H1 (cell line): ENCODE data around the gene PPIG. TPM values are rescaled to one million over a fixed set of nuclear protein-coding genes. Genes with fewer than 3 reads are reported as not detected.
"Not testable (repeated sequence)": the region's sequence is repeated elsewhere in the genome, so short reads cannot be mapped to it uniquely, and the experiment has no call there.

ENCODE experiments used
- CTCF ChIA-PET: fragments of 300-600 bp; sonication (Branson Sonifier 250); formaldehyde crosslinking; loops from one replicate; lab custom pipeline; 2021; ENCODE audit not compliant: partially characterized antibody; lab: Charles Lee
- POLR2A ChIA-PET: fragments of 300-600 bp; sonication (Branson Sonifier 250); formaldehyde crosslinking; loops from one replicate; lab custom pipeline; 2021; ENCODE audit warnings: inconsistent platforms; ENCODE audit not compliant: partially characterized antibody; lab: Charles Lee
- DNase-seq, 2 experiments: peaks; one replicate each; pipeline versions ENCODE4 v3.0.0 to v3.0.0-alpha.2; 2010 to 2022; ENCODE audit warnings: low spot score in 2 of 2, low read depth in 1 of 2, mixed read lengths in 1 of 2
- FAIRE-seq: peaks from 2 replicates; lab custom pipeline; 2011; peaks lifted over from hg19 to GRCh38; lab: Jason Lieb, UNC
- H2AFZ ChIP-seq: 2 replicates; pipeline ENCODE4 v1.8.1; 2012; ENCODE audit warnings: low read length, inconsistent platforms
- H2AK5ac ChIP-seq: 2 replicates; pipeline ENCODE4 v1.6.1; 2013; ENCODE audit warnings: low read depth, low read length
- H2BK120ac ChIP-seq: replicated peaks from 2 replicates; pipeline ENCODE3; 2013; ENCODE audit warnings: low read depth, low read length, inconsistent platforms
- H2BK12ac ChIP-seq: 2 replicates; pipeline ENCODE4 v1.6.1; 2013; ENCODE audit warnings: low read depth, low read length
- H2BK15ac ChIP-seq: 2 replicates; pipeline ENCODE4 v1.6.1; 2013; ENCODE audit warnings: low read length
- H2BK20ac ChIP-seq: 2 replicates; pipeline ENCODE4 v1.6.1; 2013; ENCODE audit warnings: low read length
- H2BK5ac ChIP-seq: 2 replicates; pipeline ENCODE4 v1.6.1; 2013; ENCODE audit warnings: low read depth, low read length
- H3K14ac ChIP-seq: 2 replicates; pipeline ENCODE4 v1.6.1; 2013; ENCODE audit warnings: inconsistent platforms; ENCODE audit not compliant: insufficient read length
- H3K18ac ChIP-seq: 2 replicates; pipeline ENCODE4 v1.6.1; 2013; ENCODE audit warnings: low read length; ENCODE audit errors: extremely low read depth
- H3K23ac ChIP-seq: 2 replicates; pipeline ENCODE4 v1.6.1; 2013; ENCODE audit warnings: inconsistent platforms; ENCODE audit not compliant: insufficient read length
- H3K23me2 ChIP-seq: 2 replicates; pipeline ENCODE4 v1.6.1; 2013; ENCODE audit warnings: low read depth, low read length
- H3K27ac ChIP-seq: 2 replicates; pipeline ENCODE4 v1.6.1; 2011; ENCODE audit warnings: low read depth, low read length, inconsistent platforms
- H3K27me3 ChIP-seq, 4 experiments: replicated peaks in 1 of 4; 1 replicate in 1 of 4; 2 replicates in 3 of 4; pipeline versions ENCODE4 v1.6.1 to v1.8.1; 2011 to 2013; ENCODE audit warnings: low read length in 3 of 4, mild to moderate bottlenecking in 3 of 4, inconsistent platforms in 2 of 4, mixed read lengths in 2 of 4, moderate library complexity in 1 of 4; ENCODE audit not compliant: control insufficient read depth in 3 of 4, insufficient read depth in 3 of 4; ENCODE audit errors: extremely low read depth in 1 of 4
- H3K36me3 ChIP-seq, 4 experiments: 2 replicates each; pipeline versions ENCODE4 v1.6.1 to v1.8.1; 2011 to 2013; ENCODE audit warnings: mild to moderate bottlenecking in 4 of 4, low read length in 3 of 4, moderate library complexity in 2 of 4, control low read depth in 1 of 4, inconsistent platforms in 1 of 4; ENCODE audit not compliant: insufficient read depth in 4 of 4, control insufficient read depth in 2 of 4
- H3K4ac ChIP-seq: replicated peaks from 2 replicates; pipeline ENCODE3; 2013; ENCODE audit warnings: low read length, low read depth, mixed read lengths, inconsistent platforms; ENCODE audit not compliant: insufficient read length
- H3K4me1 ChIP-seq, 4 experiments: replicated peaks in 1 of 4; 1 replicate in 1 of 4; 2 replicates in 3 of 4; pipeline versions ENCODE4 v1.6.1 to v1.8.1; 2011 to 2013; ENCODE audit warnings: low read length in 3 of 4, inconsistent platforms in 2 of 4, mixed read lengths in 1 of 4; ENCODE audit not compliant: insufficient read depth in 4 of 4, control insufficient read depth in 3 of 4
- H3K4me2 ChIP-seq, 2 experiments: 2 replicates each; pipeline versions ENCODE4 v1.6.1 to v1.8.1; 2011 to 2013; ENCODE audit warnings: low read depth in 2 of 2, low read length in 2 of 2, control low read depth in 1 of 2, inconsistent platforms in 1 of 2, mild to moderate bottlenecking in 1 of 2; ENCODE audit not compliant: insufficient read depth in 1 of 2
- H3K4me3 ChIP-seq, 4 experiments: fragments of 200-600, 300-600 bp in 1 of 4; sonication (generic), shearing (Covaris generic), sonication (Bioruptor Twin) in 1 of 4; 2 replicates each; pipeline versions ENCODE4 v1.5.1 to v1.8.1; 2011 to 2016; ENCODE audit warnings: low read length in 4 of 4, low read depth in 3 of 4, control low read depth in 2 of 4, inconsistent platforms in 2 of 4, mild to moderate bottlenecking in 2 of 4, mixed read lengths in 1 of 4, moderate library complexity in 1 of 4; ENCODE audit not compliant: insufficient read depth in 2 of 4; ENCODE audit errors: extremely low read depth in 1 of 4
- H3K56ac ChIP-seq: replicated peaks from 2 replicates; pipeline ENCODE3; 2013; ENCODE audit warnings: low read depth, mild to moderate bottlenecking, mixed read lengths, low read length, inconsistent platforms; ENCODE audit not compliant: insufficient read length
- H3K79me1 ChIP-seq: 2 replicates; pipeline ENCODE4 v1.6.1; 2013; ENCODE audit warnings: low read depth, low read length, control low read depth
- H3K79me2 ChIP-seq, 2 experiments: 2 replicates each; pipeline versions ENCODE4 v1.6.1 to v1.8.1; 2012 to 2013; ENCODE audit warnings: low read length in 2 of 2, mild to moderate bottlenecking in 2 of 2, inconsistent platforms in 1 of 2; ENCODE audit not compliant: insufficient read depth in 2 of 2, control insufficient read depth in 1 of 2
- H3K9ac ChIP-seq, 4 experiments: replicated peaks in 1 of 4; 1 replicate in 1 of 4; 2 replicates in 3 of 4; pipeline versions ENCODE4 v1.6.1 to v1.8.1; 2011 to 2013; ENCODE audit warnings: low read depth in 3 of 4, low read length in 3 of 4, control low read depth in 2 of 4, mild to moderate bottlenecking in 2 of 4, moderate library complexity in 2 of 4, inconsistent platforms in 1 of 4; ENCODE audit errors: extremely low read depth in 1 of 4
- H3K9me3 ChIP-seq, 2 experiments: 2 replicates each; pipeline versions ENCODE4 v1.6.1 to v1.8.1; 2012 to 2013; ENCODE audit warnings: mild to moderate bottlenecking in 2 of 2, moderate library complexity in 2 of 2, control low read depth in 1 of 2, inconsistent platforms in 1 of 2, low read depth in 1 of 2, low read length in 1 of 2, mixed read lengths in 1 of 2; ENCODE audit not compliant: insufficient read depth in 2 of 2
- H4K20me1 ChIP-seq, 2 experiments: replicated peaks in 1 of 2; 2 replicates each; pipeline versions ENCODE3 to v1.8.1; 2011 to 2013; ENCODE audit warnings: inconsistent platforms in 2 of 2, low read length in 2 of 2, mild to moderate bottlenecking in 1 of 2; ENCODE audit not compliant: insufficient read depth in 2 of 2, control insufficient read depth in 1 of 2
- H4K5ac ChIP-seq: 2 replicates; pipeline ENCODE4 v1.6.1; 2013; ENCODE audit warnings: low read length, low read depth, mixed read lengths, inconsistent platforms; ENCODE audit not compliant: insufficient read length
- H4K8ac ChIP-seq: 2 replicates; pipeline ENCODE4 v1.8.0; 2013; ENCODE audit warnings: mild to moderate bottlenecking, moderate library complexity, low read length, inconsistent platforms; ENCODE audit not compliant: insufficient read depth; ENCODE audit errors: extremely low read depth
- H4K91ac ChIP-seq: replicated peaks from 2 replicates; pipeline ENCODE3; 2013; ENCODE audit warnings: low read length, mixed read lengths, inconsistent platforms; ENCODE audit not compliant: insufficient read length
- WGBS, 2 experiments: shearing (Covaris generic) in 1 of 2; methylation state at CpG; one replicate each; pipeline versions ENCODE4 v1.1.6 to v1.1.7; 2013 to 2015; ENCODE audit warnings: low lambda C conversion rate in 2 of 2, mixed read lengths in 2 of 2, inconsistent platforms in 1 of 2, low coverage in 1 of 2, missing lambda C conversion rate in 1 of 2; ENCODE audit not compliant: insufficient replicate concordance in 2 of 2, insufficient coverage in 1 of 2, insufficient read length in 1 of 2; ENCODE audit errors: extremely low coverage in 1 of 2, missing lambda C conversion rate in 1 of 2; 5-methylcytosine and 5-hydroxymethylcytosine counted together
- polyA plus RNA-seq, 7 experiments: library from polyadenylated mRNA; depleted of rRNA in 3 of 7; stranded (reverse) in 5 of 7; unstranded in 2 of 7; fragments of >200 nt in 5 of 7; fragments of 200-250 nt in 2 of 7; gene quantifications; 1 replicate in 5 of 7; 2 replicates in 1 of 7; 4 replicates in 1 of 7; pipeline versions ENCODE4 v1.2.1 to v1.2.3, GENCODE V29; 2011 to 2013; ENCODE audit warnings: missing spikeins in 2 of 7, mixed read lengths in 2 of 7
- total RNA-seq: library from RNA; stranded (reverse); fragmentation: NEBNext Ultra II Directional; extraction: Animal tissue kit (Norgen Biotek cat#: 25700); gene quantifications from 2 replicates; pipeline ENCODE4 v1.2.1, GENCODE V29; 2021

The PPIG gene
- total and polyA plus RNA-seq, 2 of the 8 experiments (the other 6 are each of a cell fraction or from before 2014, with no cell fraction given), result 14.7 to 71.0 TPM

- H3K4me1 ChIP-seq, H2BK12ac ChIP-seq, H4K91ac ChIP-seq, H2BK120ac ChIP-seq, H3K9ac ChIP-seq, H3K23ac ChIP-seq, DNase-seq, H3K56ac ChIP-seq, H4K8ac ChIP-seq, H4K5ac ChIP-seq, H4K20me1 ChIP-seq, H2AK5ac ChIP-seq, H3K27ac ChIP-seq, H2BK5ac ChIP-seq, H3K4ac ChIP-seq, H3K14ac ChIP-seq, CTCF ChIA-PET, H2AFZ ChIP-seq, H3K23me2 ChIP-seq, FAIRE-seq, H3K9me3 ChIP-seq, H2BK15ac ChIP-seq, H3K18ac ChIP-seq, H3K79me1 ChIP-seq, H3K4me3 ChIP-seq, H3K4me2 ChIP-seq, H3K27me3 ChIP-seq, H2BK20ac ChIP-seq, H3K36me3 ChIP-seq: not testable (repeated sequence)
- WGBS, 2 experiments, result 87% methylated on average over 5 of the region's 5 CpGs; no CpG with 5 or more reads in 1 of the 2 experiments
- POLR2A ChIA-PET, result interaction anchor here (0.7 kb wide), 1 partner anchor 10 kb away, joined by 3 read pairs; no protein-coding TSS in a partner anchor
- peaks cover 0 to 35% of the 10 kb centered on the region in 2 experiments; a peak in 3 of 4 replicates for H3K79me2 ChIP-seq
Observed at GRCh38 chr2:169574539-169574938, 9.6 kb upstream of the PPIG start.

- CTCF ChIA-PET, H2BK5ac ChIP-seq, H2BK15ac ChIP-seq, H4K20me1 ChIP-seq, H3K56ac ChIP-seq, FAIRE-seq, H2BK20ac ChIP-seq, H2AK5ac ChIP-seq, H3K36me3 ChIP-seq, H3K27ac ChIP-seq, H3K27me3 ChIP-seq, H3K23ac ChIP-seq, H3K4ac ChIP-seq, H3K4me1 ChIP-seq, H2BK12ac ChIP-seq, H3K14ac ChIP-seq, H2BK120ac ChIP-seq, H3K23me2 ChIP-seq, H4K5ac ChIP-seq, H3K4me2 ChIP-seq, H3K79me1 ChIP-seq, H3K4me3 ChIP-seq, H4K91ac ChIP-seq, H4K8ac ChIP-seq, H2AFZ ChIP-seq, H3K18ac ChIP-seq, DNase-seq, H3K9me3 ChIP-seq, H3K9ac ChIP-seq: not testable (repeated sequence)
- H3K79me2 ChIP-seq, result peaks cover 0 to 30% of the 10 kb centered on the region in 2 experiments; a peak in 3 of 4 replicates
- no CpG with 5 or more reads among the region's 36 CpGs for WGBS, 2 experiments
- POLR2A ChIA-PET, result interaction anchor here (0.7 kb wide), 1 partner anchor 9 kb away, joined by 3 read pairs; no protein-coding TSS in a partner anchor
Observed at GRCh38 chr2:169575264-169575663, 8.9 kb upstream of the PPIG start.
